Smooth muscle cell (in vitro differentiated cells): ENCODE results near the gene LPCAT1. TPM values are rescaled to one million over a fixed set of nuclear protein-coding genes. Genes with fewer than 3 reads are reported as not detected.
"Not testable (repeated sequence)": the region's sequence is repeated elsewhere in the genome, so short reads cannot be mapped to it uniquely, and the experiment has no call there.

Experiments used
- DNase-seq: peaks from one replicate; lab custom pipeline; 2025; ENCODE audit not compliant: unreplicated experiment; lab: John Stamatoyannopoulos, UW
- H2AFZ ChIP-seq: fragments of 200-600 bp; sonication (generic); 2 replicates; pipeline ENCODE4 v1.6.0; 2016; ENCODE audit warnings: antibody characterized with exemption, low read depth, mild to moderate bottlenecking
- H3F3A ChIP-seq: fragments of 200-600 bp; sonication (generic); 2 replicates; pipeline ENCODE4 v1.6.0; 2017; ENCODE audit warnings: antibody characterized with exemption, low read depth
- H3K27ac ChIP-seq: fragments of 200-600 bp; sonication (generic); 2 replicates; pipeline ENCODE4 v1.5.1; 2016; ENCODE audit warnings: low read depth, mild to moderate bottlenecking
- H3K27me3 ChIP-seq: fragments of 200-600 bp; sonication (generic); 2 replicates; pipeline ENCODE4 v1.6.1; 2016; ENCODE audit warnings: low read depth, mild to moderate bottlenecking
- H3K36me3 ChIP-seq: fragments of 200-600 bp; sonication (generic); 2 replicates; pipeline ENCODE4 v1.5.1; 2016; ENCODE audit warnings: low read depth
- H3K4me1 ChIP-seq: fragments of 200-600 bp; sonication (generic); 2 replicates; pipeline ENCODE4 v1.5.1; 2016; ENCODE audit warnings: low read depth
- H3K4me2 ChIP-seq: fragments of 200-600 bp; sonication (generic); 2 replicates; pipeline ENCODE4 v1.6.0; 2016; ENCODE audit warnings: mild to moderate bottlenecking
- H3K4me3 ChIP-seq: fragments of 200-600 bp; sonication (generic); 2 replicates; pipeline ENCODE4 v1.5.1; 2016; ENCODE audit warnings: mild to moderate bottlenecking
- H3K79me2 ChIP-seq: fragments of 200-600 bp; sonication (generic); 2 replicates; pipeline ENCODE4 v1.6.0; 2016; ENCODE audit warnings: low read depth, mild to moderate bottlenecking
- H3K9ac ChIP-seq: fragments of 200-600 bp; sonication (generic); 2 replicates; pipeline ENCODE4 v1.6.0; 2016; ENCODE audit warnings: low read depth
- H3K9me3 ChIP-seq: fragments of 200-600 bp; sonication (generic); replicated peaks from 2 replicates; pipeline ENCODE4 v1.5.1; 2016; ENCODE audit warnings: low read depth
- H4K20me1 ChIP-seq: fragments of 200-600 bp; sonication (generic); 2 replicates; pipeline ENCODE4 v1.6.0; 2016; ENCODE audit warnings: low read depth
- CTCF ChIP-seq: fragments of 200-600 bp; sonication (generic); IDR thresholded peaks from 2 replicates; pipeline ENCODE4 v1.5.1; 2017; ENCODE audit warnings: borderline replicate concordance, mild to moderate bottlenecking, antibody characterized with exemption; ENCODE audit not compliant: insufficient read depth, poor library complexity, severe bottlenecking
- WGBS: methylation state at CpG from one replicate; pipeline ENCODE4 v1.1.7; 2016; ENCODE audit warnings: low lambda C conversion rate; 5-methylcytosine and 5-hydroxymethylcytosine counted together
- polyA plus RNA-seq: library from polyadenylated mRNA; unstranded; fragments of >200 nt; fragmentation: Nextera tagmentation; extraction: Ambion mirVana; gene quantifications from 2 replicates; pipeline ENCODE4 v1.2.1, GENCODE V29; 2016
- total RNA-seq: library from RNA; depleted of rRNA; stranded (reverse); fragments of >200 nt; gene quantifications from 2 replicates; pipeline ENCODE4 v1.2.3, GENCODE V29; 2014

LPCAT1 gene
- total and polyA plus RNA-seq, 2 experiments from 2014 or later = 42.7 to 50.1 TPM

DNA sequence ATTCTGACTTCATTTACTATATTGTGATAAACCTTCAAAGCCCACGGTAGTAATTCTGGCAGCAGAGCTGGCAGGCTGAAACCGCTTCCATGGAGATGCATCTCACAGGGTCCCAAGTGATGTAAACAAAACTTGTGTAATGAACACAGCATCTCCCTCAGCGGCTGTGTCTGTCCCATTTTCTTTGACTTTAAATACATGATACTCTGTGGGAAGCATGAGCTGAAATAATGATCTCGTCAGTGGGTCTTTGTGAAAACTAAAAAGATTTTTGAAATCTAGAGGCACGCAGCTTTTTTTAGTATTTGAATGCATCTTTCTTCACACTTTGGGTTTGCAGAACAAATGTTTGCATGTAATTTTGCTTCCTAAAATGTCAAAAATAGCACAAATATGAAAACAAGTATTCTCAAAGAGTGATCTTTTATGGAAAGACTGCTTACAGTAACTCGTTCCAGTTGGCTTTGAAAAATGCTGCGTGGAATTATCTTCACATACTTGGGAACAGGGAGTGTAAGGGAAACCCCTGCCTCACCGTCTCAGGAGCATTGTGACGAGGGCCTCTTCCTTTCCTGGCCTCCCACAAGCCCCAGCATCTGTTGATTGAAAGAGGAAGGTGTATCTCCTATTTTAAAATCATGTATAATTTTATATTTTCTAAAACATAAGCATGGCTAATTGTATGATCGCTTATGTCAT lies 18.1 kb upstream of the LPCAT1 start:
- no peaks in the 10 kb centered on the region for H4K20me1 ChIP-seq
- H3K9ac ChIP-seq = no peak overlapping the region
- TF ChIP-seq CTCF = no peak
- H3K27me3 ChIP-seq = no peaks in the 10 kb centered on the region
- WGBS = 73% methylated on average over 10 of the region's 10 CpGs
- H3K4me1 ChIP-seq = no peaks in the 10 kb centered on the region
- H3K27ac ChIP-seq = no peak overlapping the region
- no peak overlapping the region for H2AFZ ChIP-seq
- no peak for DNase-seq
- no peaks in the 10 kb centered on the region for H3K79me2 ChIP-seq
- no peaks in the 10 kb centered on the region for H3K9me3 ChIP-seq
- peaks cover 5% of the 10 kb centered on the region for H3F3A ChIP-seq
- no peaks in the 10 kb centered on the region for H3K36me3 ChIP-seq
- no peak overlapping the region for H3K4me3 ChIP-seq
- H3K4me2 ChIP-seq = no peak overlapping the region

- Histone ChIP-seq H3F3A (peaks cover 5% of the 10 kb centered on the region), H3K9ac (no peak overlapping the region), H3K79me2 (no peaks in the 10 kb centered on the region), H3K9me3 (no peaks in the 10 kb centered on the region), H3K4me2 (no peak overlapping the region), H2AFZ (no peak overlapping the region), H3K4me3 (no peak overlapping the region), H3K27ac (no peak overlapping the region), H3K27me3 (no peaks in the 10 kb centered on the region), H4K20me1 (no peaks in the 10 kb centered on the region), H3K36me3 (no peaks in the 10 kb centered on the region), H3K4me1 (no peaks in the 10 kb centered on the region)
- 96% methylated on average over 11 of the region's 11 CpGs for whole genome bisulfite sequencing
- no peak for DNase-seq
- no peak for TF ChIP-seq CTCF
These were observed 17.3 kb upstream of the LPCAT1 start for GRCh38 chr5:1540831-1541701.

DNA sequence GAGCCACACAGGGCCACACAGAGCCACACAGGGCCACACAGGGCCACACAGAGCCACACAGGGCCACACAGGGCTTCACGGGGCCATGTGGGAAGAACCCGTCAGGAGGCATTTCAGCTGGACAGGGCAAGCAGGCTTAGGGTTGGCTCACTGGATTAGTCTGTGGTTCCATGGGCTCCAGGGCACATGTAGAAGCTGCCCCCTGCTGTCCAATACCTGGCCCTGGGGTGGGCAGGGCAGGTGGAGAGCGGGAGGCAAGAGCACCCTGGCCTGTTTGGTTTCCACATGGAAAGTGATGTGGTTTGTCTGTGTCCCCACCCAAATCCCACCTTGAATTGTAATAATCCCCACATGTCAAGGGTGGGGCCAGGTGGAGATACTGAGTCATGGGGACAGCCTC lies 16.4 kb upstream of the LPCAT1 start:
- H3K4me1 ChIP-seq = no peaks in the 10 kb centered on the region
- no peaks in the 10 kb centered on the region for H4K20me1 ChIP-seq

GRCh38 chr5:1539393-1540161 lies 15.8 kb upstream of the LPCAT1 start:
- not testable (repeated sequence) for H3K36me3 ChIP-seq, H3K4me3 ChIP-seq, H3K9ac ChIP-seq, H3K27ac ChIP-seq, H3K79me2 ChIP-seq, H3K4me2 ChIP-seq, H3F3A ChIP-seq, H4K20me1 ChIP-seq, DNase-seq, H3K9me3 ChIP-seq, H3K4me1 ChIP-seq, H2AFZ ChIP-seq, H3K27me3 ChIP-seq
- 87% methylated on average over 8 of the region's 8 CpGs for WGBS

More for the DNA sequence above, 16.4 kb upstream of the LPCAT1 start:
- no peaks in the 10 kb centered on the region for H3K9me3 ChIP-seq
- peaks cover 5% of the 10 kb centered on the region for H3F3A ChIP-seq
- no peaks in the 10 kb centered on the region for H3K36me3 ChIP-seq
- WGBS = 92% methylated on average over 3 of the region's 3 CpGs
- no peak overlapping the region for H3K4me2 ChIP-seq
- no peaks in the 10 kb centered on the region for H3K27me3 ChIP-seq
- no peak for TF ChIP-seq CTCF
- H3K27ac ChIP-seq = no peak overlapping the region
- H3K79me2 ChIP-seq = no peaks in the 10 kb centered on the region
- H3K9ac ChIP-seq = no peak overlapping the region
- H3K4me3 ChIP-seq = no peak overlapping the region
- no peak overlapping the region for H2AFZ ChIP-seq
- DNase-seq = no peak
